GM19025 (cell line): ENCODE results near the gene KRT77.
"Not testable (repeated sequence)": the region's sequence is repeated elsewhere in the genome, so short reads cannot be mapped to it uniquely, and the experiment has no call there.

Experiments
- ATAC-seq: cut with Tn5 transposase; IDR thresholded peaks from one replicate; pipeline ENCODE4 v1.9.1; 2021; ENCODE audit warnings: mild to moderate bottlenecking, low read depth, moderate library complexity; ENCODE audit not compliant: unreplicated experiment

KRT77 gene

DNA sequence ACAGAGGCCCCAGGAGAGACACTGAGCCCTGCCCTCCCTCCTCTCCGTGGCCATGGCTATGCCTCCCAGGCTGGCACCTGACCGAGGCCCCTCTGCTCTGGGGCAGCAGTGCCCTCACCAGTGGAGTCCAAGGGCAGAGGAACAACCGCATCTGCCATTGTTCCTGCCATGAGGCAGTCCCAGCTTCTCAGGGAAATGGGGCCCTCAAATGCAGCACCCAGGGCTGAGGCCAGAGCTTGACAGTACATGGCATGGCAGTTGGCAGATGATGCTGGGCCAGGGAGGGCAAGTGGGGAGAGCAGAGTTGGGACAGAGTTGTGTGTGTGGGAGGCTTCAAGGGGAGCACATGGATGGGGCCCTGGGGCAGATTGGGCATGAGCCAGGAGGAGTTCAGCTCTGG is 21.1 kb upstream of the KRT77 start:
- no peak for ATAC-seq

DNA sequence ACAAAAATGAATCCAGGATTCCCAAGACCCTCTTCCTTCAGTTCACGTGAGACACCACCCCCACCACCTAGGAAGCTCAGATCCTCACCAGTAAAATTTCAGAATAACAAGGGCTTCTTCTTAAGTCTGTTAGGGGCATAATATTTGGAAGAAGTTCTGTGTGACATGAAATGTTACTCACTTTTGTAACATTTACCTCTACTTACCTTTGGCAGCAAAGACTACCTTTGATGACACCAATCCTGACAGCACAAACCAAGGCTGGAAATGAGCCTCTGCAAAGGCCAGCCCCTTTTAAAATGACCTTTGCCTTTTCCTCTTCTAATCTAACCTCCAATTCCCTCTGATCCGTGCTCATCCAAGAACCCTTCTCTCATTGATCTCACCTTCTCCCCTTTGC is 19.4 kb upstream of the KRT77 start:
- ATAC-seq: no peak

DNA sequence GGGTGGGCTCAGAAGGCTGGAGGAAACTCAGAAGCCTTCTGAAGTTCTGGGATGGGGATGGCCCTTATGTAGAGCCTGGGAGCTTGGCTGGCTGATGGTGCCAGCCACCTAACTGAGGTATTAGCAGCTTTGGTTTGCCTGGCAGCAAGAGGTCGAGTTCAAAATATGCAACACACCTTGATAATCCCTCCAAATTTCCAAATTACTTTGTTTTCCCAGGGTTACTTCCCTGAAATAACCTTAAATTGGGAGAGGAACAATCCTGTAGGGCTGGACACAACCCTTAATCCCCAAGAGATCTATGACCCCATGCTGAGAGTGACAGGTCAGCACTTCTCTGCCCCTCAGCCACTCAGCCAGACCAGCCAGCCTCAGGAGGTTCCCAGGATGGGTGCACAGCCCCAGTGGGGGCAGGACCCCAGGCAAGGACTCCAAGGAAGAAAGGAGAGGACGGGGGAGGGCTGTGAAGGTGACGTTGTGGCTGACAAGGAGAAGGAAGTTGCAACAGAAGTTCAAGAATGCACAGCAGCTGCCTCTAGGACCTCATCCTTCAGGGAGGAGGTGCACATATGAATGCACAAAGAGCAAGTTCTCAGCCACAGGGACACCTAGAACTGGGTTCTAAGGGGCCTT is 18.6 kb upstream of the KRT77 start:
- ATAC-seq: no peak

- no peak for ATAC-seq
Observed at GRCh38 chr12:52720365-52720886, 17.1 kb upstream of the KRT77 start.

GRCh38 chr12:52716061-52716460 is 12.7 kb upstream of the KRT77 start:
- ATAC-seq: no peak

DNA sequence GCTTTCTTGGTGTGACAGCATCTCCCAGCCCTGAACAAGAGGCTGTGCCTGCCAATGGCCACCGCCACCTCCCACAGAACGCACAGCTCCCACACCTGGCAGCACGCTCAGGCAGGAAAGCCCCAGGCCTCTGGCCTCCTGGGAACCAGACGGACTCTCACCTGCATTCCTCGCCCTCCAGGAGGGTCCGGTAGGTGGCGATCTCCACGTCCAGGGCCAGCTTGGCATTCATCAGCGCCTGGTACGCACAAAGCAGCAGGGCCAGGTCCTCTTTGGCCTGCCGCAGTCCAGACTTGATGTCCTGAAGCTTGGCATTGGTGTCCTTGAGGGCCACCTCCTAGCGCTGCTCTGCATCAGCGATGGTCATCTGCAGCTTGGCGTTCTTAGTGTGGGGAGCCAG is 12.1 kb upstream of the KRT77 start:
- ATAC-seq: no peak

GRCh38 chr12:52714887-52715281 is 11.6 kb upstream of the KRT77 start:
- no peak for ATAC-seq

DNA sequence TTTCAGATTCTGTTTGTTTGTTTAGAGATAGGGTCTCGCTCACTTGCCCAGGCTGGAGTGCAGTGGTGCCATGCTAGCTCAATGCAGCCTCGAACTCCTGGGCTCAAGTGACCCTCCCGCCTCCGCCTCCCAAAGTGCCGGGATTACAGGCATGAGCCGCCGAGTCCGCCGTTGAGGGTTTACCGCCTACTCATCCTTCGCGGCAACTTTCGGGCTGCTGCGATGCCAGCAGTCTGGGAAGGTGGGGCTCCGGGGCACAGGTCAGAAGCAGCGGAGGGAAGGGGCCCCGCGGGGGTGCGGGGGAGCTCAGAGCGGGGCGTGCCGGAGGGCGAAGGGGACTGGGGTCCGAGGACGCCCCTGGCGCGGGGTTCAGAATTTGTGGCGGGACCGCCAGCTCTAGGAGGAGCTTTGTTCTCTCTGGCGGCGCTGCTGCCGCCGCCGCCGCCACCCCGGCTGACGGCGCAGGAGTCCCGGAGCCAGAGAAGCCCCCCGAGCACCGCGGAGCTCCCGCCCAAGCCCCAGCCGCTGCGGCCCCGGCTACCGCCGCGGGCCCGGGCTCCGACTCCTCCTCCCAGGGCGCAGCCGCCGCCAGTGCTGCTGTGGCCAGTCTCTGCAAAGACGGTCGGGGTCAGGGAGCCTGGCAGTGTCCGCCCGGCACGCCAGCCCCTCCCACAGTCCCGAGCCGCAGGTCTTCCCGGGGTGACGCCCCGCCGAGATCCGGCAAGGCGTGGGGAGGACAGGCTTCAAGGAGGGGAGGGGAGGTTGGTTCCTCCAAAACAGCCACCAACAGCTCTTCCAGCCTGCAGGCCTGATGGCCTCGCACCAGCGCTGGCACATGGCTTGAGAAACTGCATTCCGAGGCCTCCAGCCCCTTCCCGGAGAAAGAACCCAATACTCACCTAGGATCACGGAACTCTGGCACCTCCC is 10.9 kb upstream of the KRT77 start:
- no peak for ATAC-seq

GRCh38 chr12:52712122-52712521 is 8.8 kb upstream of the KRT77 start:
- not testable (repeated sequence) for ATAC-seq

- no peak for ATAC-seq
Observed at GRCh38 chr12:52710730-52711129, 7.4 kb upstream of the KRT77 start.

DNA sequence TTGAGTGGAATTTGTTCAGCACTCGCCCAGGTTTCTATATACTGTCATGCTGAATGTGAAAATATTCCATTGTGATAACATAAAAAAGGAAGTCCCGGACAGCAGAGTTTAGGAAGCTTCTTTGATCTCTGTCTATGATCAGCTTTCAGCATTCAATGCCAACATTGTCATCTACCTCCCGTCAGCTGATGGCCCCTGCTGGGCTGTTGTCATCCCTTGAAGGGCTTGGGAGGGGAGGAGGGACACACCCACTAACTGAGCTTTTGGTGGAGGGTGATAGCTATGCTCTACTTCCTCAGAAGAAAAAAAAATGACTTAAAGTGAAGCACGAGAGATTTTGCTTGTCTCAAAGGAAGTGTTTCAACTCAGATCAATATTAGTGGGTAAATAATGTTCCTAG is 4.7 kb upstream of the KRT77 start:
- no peak for ATAC-seq

- no peak for ATAC-seq
Observed at GRCh38 chr12:52704464-52704863, 1.1 kb upstream of the KRT77 start.

DNA sequence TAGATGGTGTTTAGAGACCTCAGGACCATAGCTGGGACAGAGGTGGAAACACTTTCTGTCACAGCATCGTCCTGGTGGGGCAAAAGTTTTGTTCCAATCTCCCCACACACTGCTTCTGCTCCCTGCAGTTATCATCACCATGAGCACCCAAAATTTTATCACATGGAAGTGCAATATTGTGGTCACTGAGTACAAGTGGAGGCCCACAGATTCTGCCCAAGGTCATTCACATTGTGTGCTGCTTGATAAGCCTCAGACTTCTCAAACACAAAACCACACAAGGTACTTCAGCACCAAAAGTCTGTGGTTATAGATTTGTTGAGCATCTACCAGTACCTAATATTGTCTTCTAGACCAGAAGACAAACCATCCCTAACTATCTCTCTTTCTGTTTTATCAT is 554 bp upstream of the KRT77 start:
- ATAC-seq: no peak

- no peak for ATAC-seq
Observed at GRCh38 chr12:52702338-52702737, 986 bp downstream of the KRT77 start.

- no peak for ATAC-seq
Observed at GRCh38 chr12:52701281-52701680, 2.0 kb downstream of the KRT77 start.

DNA sequence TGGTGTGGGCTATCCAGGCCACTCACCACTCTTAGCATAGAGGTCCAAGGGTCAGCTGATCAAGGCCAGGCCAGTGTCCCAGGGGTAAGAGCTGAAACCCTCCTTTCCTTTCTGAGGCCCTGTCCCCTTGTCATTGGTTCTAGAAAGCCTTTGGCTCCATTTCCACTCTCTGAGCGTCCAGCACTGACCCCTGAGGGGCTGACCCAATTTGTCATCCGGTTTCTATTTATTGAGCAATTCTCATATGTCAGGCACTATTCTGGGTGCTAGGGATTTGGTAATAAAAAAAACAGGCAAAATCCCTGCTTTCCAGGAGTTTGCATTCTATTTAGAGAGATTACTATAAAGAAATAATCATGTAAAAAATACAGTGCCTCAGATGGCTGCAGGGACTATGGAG is 3.4 kb downstream of the KRT77 start:
- no peak for ATAC-seq

GRCh38 chr12:52699373-52699772 is 4.0 kb downstream of the KRT77 start:
- no peak for ATAC-seq

- ATAC-seq: no peak
Observed at GRCh38 chr12:52698651-52699340, 4.5 kb downstream of the KRT77 start.

DNA sequence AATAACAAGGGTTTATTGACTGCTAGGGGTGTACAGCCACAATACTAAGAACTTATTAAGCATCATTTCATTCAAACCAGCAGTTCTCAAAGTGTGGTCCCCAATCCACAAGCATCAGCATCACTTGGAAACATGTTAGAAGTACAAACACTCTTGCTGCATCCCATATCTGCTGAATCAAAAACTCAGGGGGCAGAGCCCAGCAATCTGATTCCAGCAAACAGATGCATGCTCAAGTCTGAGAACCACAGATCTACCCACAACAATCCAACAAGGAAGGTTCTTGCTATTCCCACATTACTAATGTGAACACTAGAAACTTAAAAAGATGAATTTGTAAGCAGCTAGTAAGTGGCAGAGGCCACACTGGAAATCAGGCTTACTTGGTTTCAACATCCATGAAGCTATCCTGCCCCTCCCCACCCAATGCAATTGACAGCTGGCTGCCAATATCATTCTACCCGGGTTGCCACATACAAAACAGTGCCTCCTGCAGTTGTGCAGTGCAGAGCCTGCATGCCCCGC is 6.2 kb downstream of the KRT77 start:
- no peak for ATAC-seq

DNA sequence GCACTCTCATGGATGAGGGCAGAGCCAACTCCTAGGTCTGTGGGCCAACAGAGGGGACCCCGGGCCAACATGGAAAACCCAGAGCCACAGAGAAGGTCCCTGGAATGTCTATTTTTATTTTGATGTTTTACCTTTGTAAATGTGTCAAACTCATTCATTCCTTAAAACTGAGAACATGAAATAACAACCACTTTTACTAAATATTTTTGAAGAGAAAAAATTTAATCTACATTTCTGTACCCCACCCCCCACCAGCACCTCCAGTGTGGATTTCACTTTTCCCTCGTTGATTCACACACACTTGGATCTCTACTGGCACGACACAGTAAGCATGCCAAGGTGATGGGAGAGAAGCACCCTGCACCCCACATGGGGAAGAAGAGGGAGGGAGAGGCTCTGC is 6.7 kb downstream of the KRT77 start:
- no peak for ATAC-seq

GRCh38 chr12:52695039-52695438 is 8.3 kb downstream of the KRT77 start:
- no peak for ATAC-seq
